RWPE2 (cell line): ENCODE results near the gene ZC3H8.
A peak's percentile ranks its signal among the peaks of the same experiment; 100 is the strongest.

Source experiments
- ATAC-seq: fragments of 200-7000 bp; cut with Tn5 transposase; 3 replicates; pipeline ENCODE4 v1.9.1; 2021; ENCODE audit warnings: low read depth
- DNase-seq: peaks from one replicate; pipeline ENCODE4 v3.0.0-alpha.2; 2020; ENCODE audit warnings: low spot score
- H3K27ac ChIP-seq: fragments of 450-650 bp; 2 replicates; pipeline ENCODE4 v1.5.1; 2017; ENCODE audit warnings: mild to moderate bottlenecking; ENCODE audit not compliant: poor library complexity, severe bottlenecking
- H3K27me3 ChIP-seq: fragments of 250-450 bp; sonication (Bioruptor Pico); 2 replicates; pipeline ENCODE4 v1.5.1; 2021; ENCODE audit warnings: mild to moderate bottlenecking, moderate library complexity; ENCODE audit not compliant: insufficient read depth, poor library complexity, severe bottlenecking
- H3K36me3 ChIP-seq: fragments of 250-450 bp; sonication (Bioruptor Pico); 2 replicates; pipeline ENCODE4 v1.5.1; 2020; ENCODE audit warnings: low read depth, mild to moderate bottlenecking, moderate library complexity
- H3K4me1 ChIP-seq: fragments of 250-450 bp; sonication (Bioruptor Pico); 2 replicates; pipeline ENCODE4 v1.5.1; 2021; ENCODE audit warnings: mild to moderate bottlenecking, moderate library complexity; ENCODE audit not compliant: insufficient read depth, poor library complexity, severe bottlenecking
- H3K4me3 ChIP-seq: fragments of 250-450 bp; sonication (Bioruptor Pico); 2 replicates; pipeline ENCODE4 v1.5.1; 2021; ENCODE audit warnings: mild to moderate bottlenecking, moderate library complexity; ENCODE audit not compliant: severe bottlenecking
- H3K9me3 ChIP-seq: fragments of 250-450 bp; sonication (Bioruptor Pico); 2 replicates; pipeline ENCODE4 v1.5.1; 2021; ENCODE audit warnings: mild to moderate bottlenecking, moderate library complexity; ENCODE audit not compliant: severe bottlenecking
- CTCF ChIP-seq: fragments of 450-650 bp; IDR thresholded peaks from one replicate; pipeline ENCODE4 v1.5.1; 2017; ENCODE audit warnings: mild to moderate bottlenecking, moderate library complexity; ENCODE audit not compliant: poor library complexity, severe bottlenecking

Gene ZC3H8

GRCh38 chr2:112239862-112240261, 15.0 kb downstream of the ZC3H8 start:
- H3K4me3 ChIP-seq: no peak overlapping the region
- no peaks in the 10 kb centered on the region for H3K27me3 ChIP-seq
- H3K9me3 ChIP-seq: no peaks in the 10 kb centered on the region
- H3K36me3 ChIP-seq: peaks cover 52% of the 10 kb centered on the region
- H3K4me1 ChIP-seq: peaks cover 3% of the 10 kb centered on the region
- DNase-seq: no peak
- no peak for TF ChIP-seq CTCF
- no peak for ATAC-seq
- no peak overlapping the region for H3K27ac ChIP-seq

- no peak for ATAC-seq
- TF ChIP-seq CTCF: no peak
Measured at GRCh38 chr2:112230371-112230770, 24.5 kb downstream of the ZC3H8 start.

GRCh38 chr2:112229348-112229747, 25.5 kb downstream of the ZC3H8 start:
- no peak for TF ChIP-seq CTCF
- Histone ChIP-seq H3K27me3 (no peaks in the 10 kb centered on the region), H3K4me3 (no peak overlapping the region), H3K9me3 (no peaks in the 10 kb centered on the region), H3K4me1 (peaks cover 9% of the 10 kb centered on the region), H3K36me3 (peaks cover 57% of the 10 kb centered on the region), H3K27ac (peak overlapping the region; percentile 17)
- ATAC-seq (peak; percentile 99), DNase-seq (peak; percentile 61)

More at GRCh38 chr2:112230371-112230770, 24.5 kb downstream of the ZC3H8 start:
- Histone ChIP-seq H3K4me1 (peaks cover 9% of the 10 kb centered on the region), H3K4me3 (no peak overlapping the region), H3K27me3 (no peaks in the 10 kb centered on the region), H3K36me3 (peaks cover 60% of the 10 kb centered on the region), H3K9me3 (no peaks in the 10 kb centered on the region), H3K27ac (no peak overlapping the region)
- no peak for DNase-seq

GRCh38 chr2:112220831-112221230, 34.0 kb downstream of the ZC3H8 start:
- no peaks in the 10 kb centered on the region for H3K9me3 ChIP-seq
- peaks cover 33% of the 10 kb centered on the region for H3K36me3 ChIP-seq
- ATAC-seq (no peak), DNase-seq (no peak)
- no peak for TF ChIP-seq CTCF
- H3K27me3 ChIP-seq: no peaks in the 10 kb centered on the region
- H3K4me1 ChIP-seq: no peaks in the 10 kb centered on the region
- no peak overlapping the region for H3K27ac ChIP-seq
- H3K4me3 ChIP-seq: no peak overlapping the region

GRCh38 chr2:112220186-112220585, 34.7 kb downstream of the ZC3H8 start:
- peaks cover 33% of the 10 kb centered on the region for H3K36me3 ChIP-seq

More at GRCh38 chr2:112220186-112220585, 34.7 kb downstream of the ZC3H8 start:
- Histone ChIP-seq H3K9me3 (no peaks in the 10 kb centered on the region), H3K27ac (no peak overlapping the region), H3K4me3 (no peak overlapping the region), H3K4me1 (no peaks in the 10 kb centered on the region), H3K27me3 (no peaks in the 10 kb centered on the region)
- ATAC-seq (no peak), DNase-seq (no peak)
- no peak for TF ChIP-seq CTCF
